IMR-90 (cell line): ENCODE data around the gene CLDN24. TPM values are rescaled to one million over a fixed set of nuclear protein-coding genes. Genes with fewer than 3 reads are reported as not detected.
A peak's percentile ranks its signal among the peaks of the same experiment; 100 is the strongest.

ENCODE experiments used
- ATAC-seq: fragments of 200-7000 bp; cut with Tn5 transposase; 2 replicates; pipeline ENCODE4 v1.9.1; 2020; ENCODE audit warnings: low read depth, mild to moderate bottlenecking, moderate library complexity
- BruUV-seq: library from RNA; stranded (reverse); fragments of 400-500 nt; replicated peaks from 2 replicates; lab custom pipeline; 2021; lab: Mats Ljungman, UMichigan
- CTCF ChIA-PET: fragments of 300-600 bp; formaldehyde crosslinking; extraction: SDS; loops from one replicate; lab custom pipeline; 2021; ENCODE audit warnings: antibody characterized with exemption; lab: Yijun Ruan, JAX
- POLR2A ChIA-PET: fragments of 300-600 bp; sonication (Branson Sonifier 250); formaldehyde crosslinking; loops from one replicate; lab custom pipeline; 2022; ENCODE audit warnings: antibody characterized with exemption; ENCODE audit not compliant: unreplicated experiment; lab: Charles Lee
- DNase-seq: peaks from one replicate; pipeline ENCODE4 v3.0.0; 2013
- H2AFZ ChIP-seq: replicated peaks from 2 replicates; pipeline ENCODE3; 2013; ENCODE audit warnings: low read length, mild to moderate bottlenecking; ENCODE audit not compliant: poor library complexity
- H2AK5ac ChIP-seq: 2 replicates; pipeline ENCODE4 v1.6.1; 2013; ENCODE audit warnings: low read depth, low read length, inconsistent platforms
- H2AK9ac ChIP-seq: replicated peaks from 2 replicates; pipeline ENCODE3; 2013; ENCODE audit warnings: mild to moderate bottlenecking, low read depth, low read length, moderate library complexity; ENCODE audit not compliant: poor library complexity
- H2BK120ac ChIP-seq: 2 replicates; pipeline ENCODE4 v1.6.1; 2013; ENCODE audit warnings: low read depth, low read length, inconsistent platforms
- H2BK15ac ChIP-seq: 3 replicates; pipeline ENCODE4 v1.6.1; 2013; ENCODE audit warnings: low read depth, low read length, inconsistent platforms
- H2BK20ac ChIP-seq: 2 replicates; pipeline ENCODE4 v1.6.1; 2013; ENCODE audit warnings: low read depth, mild to moderate bottlenecking, inconsistent platforms, low read length, moderate library complexity
- H2BK5ac ChIP-seq: 2 replicates; pipeline ENCODE4 v1.6.1; 2013; ENCODE audit warnings: mild to moderate bottlenecking, low read depth, low read length, inconsistent platforms; ENCODE audit not compliant: poor library complexity, severe bottlenecking
- H3K14ac ChIP-seq: replicated peaks from 2 replicates; pipeline ENCODE4 v1.6.1; 2013; ENCODE audit warnings: low read depth, low read length, inconsistent platforms
- H3K18ac ChIP-seq: 2 replicates; pipeline ENCODE4 v1.6.1; 2013; ENCODE audit warnings: low read depth, low read length, control low read depth
- H3K23ac ChIP-seq: 2 replicates; pipeline ENCODE4 v1.6.1; 2013; ENCODE audit warnings: low read depth, low read length, inconsistent platforms
- H3K27ac ChIP-seq: 2 replicates; pipeline ENCODE4 v1.5.1; 2013; ENCODE audit warnings: mild to moderate bottlenecking, control low read depth, low read length; ENCODE audit not compliant: insufficient read depth
- H3K27me3 ChIP-seq: 2 replicates; pipeline ENCODE4 v1.6.1; 2013; ENCODE audit warnings: low read length; ENCODE audit not compliant: control insufficient read depth, insufficient read depth
- H3K36me3 ChIP-seq: 2 replicates; pipeline ENCODE4 v1.6.1; 2013; ENCODE audit warnings: low read length, mixed read lengths; ENCODE audit not compliant: control insufficient read depth, insufficient read depth
- H3K4ac ChIP-seq: 2 replicates; pipeline ENCODE4 v1.6.1; 2013; ENCODE audit warnings: low read depth, low read length, inconsistent platforms
- H3K4me1 ChIP-seq: 2 replicates; pipeline ENCODE4 v1.6.1; 2013; ENCODE audit warnings: low read length, mixed read lengths; ENCODE audit not compliant: control insufficient read depth, insufficient read depth
- H3K4me2 ChIP-seq: 2 replicates; pipeline ENCODE4 v1.6.1; 2013; ENCODE audit warnings: low read depth, mild to moderate bottlenecking, control low read depth, low read length, moderate library complexity
- H3K4me3 ChIP-seq: 2 replicates; pipeline ENCODE4 v1.5.1; 2013; ENCODE audit warnings: low read depth, mild to moderate bottlenecking, control low read depth, low read length, moderate library complexity; ENCODE audit not compliant: insufficient read depth
- H3K56ac ChIP-seq: 2 replicates; pipeline ENCODE4 v1.6.1; 2013; ENCODE audit warnings: low read length, inconsistent platforms; ENCODE audit not compliant: insufficient read depth; ENCODE audit errors: extremely low read depth
- H3K79me1 ChIP-seq, 2 experiments: 2 replicates each; pipeline ENCODE4 v1.6.1; 2013; ENCODE audit warnings: low read length in 2 of 2, inconsistent platforms in 1 of 2, low read depth in 1 of 2
- H3K9ac ChIP-seq: 2 replicates; pipeline ENCODE4 v1.6.1; 2013; ENCODE audit warnings: low read depth, low read length, control low read depth
- H3K9me1 ChIP-seq: 2 replicates; pipeline ENCODE4 v1.6.1; 2013; ENCODE audit warnings: low read length, inconsistent platforms; ENCODE audit not compliant: insufficient read depth
- H3K9me3 ChIP-seq: 2 replicates; pipeline ENCODE4 v1.6.1; 2013; ENCODE audit warnings: low read length; ENCODE audit not compliant: control insufficient read depth, insufficient read depth
- H4K20me1 ChIP-seq: 2 replicates; pipeline ENCODE4 v1.6.1; 2013; ENCODE audit warnings: low read length, inconsistent platforms; ENCODE audit not compliant: insufficient read depth
- H4K5ac ChIP-seq: 2 replicates; pipeline ENCODE4 v1.6.1; 2013; ENCODE audit warnings: mild to moderate bottlenecking, low read depth, low read length, control low read depth
- H4K8ac ChIP-seq, 2 experiments: 2 replicates each; pipeline ENCODE4 v1.6.1; 2013; ENCODE audit warnings: low read depth in 2 of 2, low read length in 2 of 2, control low read depth in 1 of 2, inconsistent platforms in 1 of 2
- H4K91ac ChIP-seq: 2 replicates; pipeline ENCODE4 v1.6.1; 2013; ENCODE audit warnings: low read depth, low read length, inconsistent platforms; ENCODE audit not compliant: insufficient read depth
- BHLHE40 ChIP-seq: fragments of 150-350 bp; IDR thresholded peaks from 2 replicates; pipeline ENCODE4 v1.6.1; 2016; ENCODE audit warnings: mild to moderate bottlenecking, low read depth, low read length
- CEBPB ChIP-seq: IDR thresholded peaks from 2 replicates; pipeline ENCODE4 v1.6.1; 2012; ENCODE audit warnings: low read depth, low read length, improper control_type of control experiment
- CHD1 ChIP-seq: IDR thresholded peaks from 2 replicates; pipeline ENCODE4 v1.6.1; 2012; ENCODE audit warnings: low read depth, low read length, improper control_type of control experiment
- MAFK ChIP-seq: IDR thresholded peaks from 2 replicates; pipeline ENCODE4 v1.6.1; 2012; ENCODE audit warnings: low read depth, low read length, improper control_type of control experiment
- MAZ ChIP-seq: IDR thresholded peaks from 2 replicates; pipeline ENCODE4 v1.6.1; 2012; ENCODE audit warnings: low read depth, mild to moderate bottlenecking, low read length, improper control_type of control experiment, moderate library complexity, borderline replicate concordance
- NFE2L2 ChIP-seq: fragments of 150-350 bp; IDR thresholded peaks from 2 replicates; pipeline ENCODE4 v1.6.1; 2016; ENCODE audit warnings: low read depth, mild to moderate bottlenecking, low read length
- POLR2A ChIP-seq: IDR thresholded peaks from 2 replicates; pipeline ENCODE4 v1.6.1; 2012; ENCODE audit warnings: mild to moderate bottlenecking, low read depth, low read length
- RAD21 ChIP-seq: IDR thresholded peaks from 2 replicates; pipeline ENCODE4 v1.6.1; 2012; ENCODE audit warnings: low read length, improper control_type of control experiment
- RCOR1 ChIP-seq: IDR thresholded peaks from 2 replicates; pipeline ENCODE4 v1.6.1; 2012; ENCODE audit warnings: mild to moderate bottlenecking, low read length, improper control_type of control experiment; ENCODE audit not compliant: insufficient replicate concordance
- RFX5 ChIP-seq: IDR thresholded peaks from 2 replicates; pipeline ENCODE4 v1.8.0; 2012; ENCODE audit warnings: low read depth, mild to moderate bottlenecking, low read length, moderate library complexity
- SMC3 ChIP-seq: fragments of 150-350 bp; IDR thresholded peaks from 2 replicates; pipeline ENCODE4 v1.6.1; 2016; ENCODE audit warnings: low read depth, mild to moderate bottlenecking, antibody characterized with exemption, low read length, moderate library complexity
- WGBS, 2 experiments: methylation state at CpG; one replicate each; pipeline versions ENCODE4 v1.1.5 to v1.1.7; 2013; ENCODE audit warnings: missing lambda C conversion rate in 2 of 2; ENCODE audit not compliant: insufficient read length in 1 of 2; ENCODE audit errors: extremely low coverage in 2 of 2; 5-methylcytosine and 5-hydroxymethylcytosine counted together
- dilution Hi-C: fragments of 300-500 bp; cut with HindIII; formaldehyde crosslinking; loops from one replicate; pipeline ENCODE4 v1.14.3; 2018; ENCODE audit warnings: low sequenced_read_pairs; ENCODE audit not compliant: unreplicated experiment
- in situ Hi-C: fragments of 300-500 bp; cut with MboI; formaldehyde crosslinking; loops from 3 replicates; pipeline ENCODE4 v1.14.3; 2019; ENCODE audit warnings: low sequenced_read_pairs, inconsistent platforms, mixed read lengths
- intact Hi-C: fragments of 100-400 bp; cut with micrococcal nuclease; formaldehyde crosslinking; loops from 2 replicates; pipeline ENCODE4 v1.10.0; 2022
- polyA plus RNA-seq, 3 experiments: library from polyadenylated mRNA; depleted of rRNA; stranded (reverse); fragments of >200 nt; gene quantifications; 2 replicates each; pipeline ENCODE4 v1.2.3, GENCODE V29; 2012; ENCODE audit warnings: low replicate concordance in 1 of 3
- total RNA-seq: library from RNA; depleted of rRNA; stranded (reverse); fragments of >200 nt; gene quantifications from 2 replicates; pipeline ENCODE4 v1.2.3, GENCODE V29; 2012
- TF ChIP-seq, protein P1 (sequence below): fragments of 150-350 bp; IDR thresholded peaks from 2 replicates; pipeline ENCODE4 v1.6.1; 2016; ENCODE audit warnings: low read depth, mild to moderate bottlenecking, low read length, moderate library complexity, borderline replicate concordance
- TF ChIP-seq, protein P2 (sequence below): conservative IDR thresholded peaks from 2 replicates; pipeline ENCODE4 v1.5.1; 2012; ENCODE audit warnings: mild to moderate bottlenecking, low read depth, low read length, improper control_type of control experiment

The CLDN24 gene
- total and polyA plus RNA-seq, 2 of the 4 experiments (the other 2 are of a cell fraction), result not detected

DNA sequence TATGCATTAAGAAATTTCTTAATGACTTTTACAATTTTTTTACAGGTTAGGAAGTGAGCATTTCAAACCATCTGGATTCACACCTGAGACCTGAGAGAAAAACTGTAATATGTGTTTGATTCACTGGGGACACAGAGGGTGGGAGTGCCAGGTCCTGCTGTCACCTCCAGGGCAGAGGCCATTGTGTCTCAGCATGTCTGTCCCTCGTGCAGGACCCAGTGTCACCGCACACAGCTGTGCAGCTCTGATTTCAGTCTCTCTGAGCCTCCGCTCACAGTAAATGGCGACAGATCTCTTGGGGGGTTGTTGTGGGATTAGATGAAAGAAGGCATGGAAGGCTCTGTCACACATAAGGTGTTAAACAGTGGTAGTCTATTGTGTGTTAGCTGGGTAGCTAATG, 23.0 kb upstream of the CLDN24 start:
- H3K56ac ChIP-seq, result no peak overlapping the region
- H3K4ac ChIP-seq, result no peak overlapping the region; the same call in 1 of the 2 replicates
- dilution Hi-C loops (no loop called here), in situ Hi-C loops (no loop called here), intact Hi-C loops (no loop called here)
- H3K18ac ChIP-seq, result no peak overlapping the region
- no peak overlapping the region for H3K4me2 ChIP-seq
- no peak overlapping the region for H3K27ac ChIP-seq
- no TSS peak for BruUV-seq
- no peak overlapping the region for H2AFZ ChIP-seq
- H3K9ac ChIP-seq, result no peak overlapping the region
- DNase-seq (no peak), ATAC-seq (no peak)
- no peak overlapping the region for H4K5ac ChIP-seq
- H2AK5ac ChIP-seq, result no peak overlapping the region
- 0 out of 2 replicates have a peak overlapping the region, but pooled peaks have one; percentile 4 for H3K23ac ChIP-seq
- H3K4me1 ChIP-seq, result peaks cover 10% of the 10 kb centered on the region; the same call in 1 of the 2 replicates
- peak overlapping the region; percentile 43; the same call in 1 of the 3 replicates for H2BK15ac ChIP-seq
- H3K9me3 ChIP-seq, result no peaks in the 10 kb centered on the region
- H2BK5ac ChIP-seq, result no peak overlapping the region
- WGBS, 2 experiments, result 76% methylated on average over 4 of the region's 4 CpGs; no CpG with 5 or more reads in 1 of the 2 experiments
- 0 out of 2 replicates have a peak, but pooled peaks cover 5% of the 10 kb centered on the region for H3K9me1 ChIP-seq
- H3K79me1 ChIP-seq, result no peaks in the 10 kb centered on the region
- H3K36me3 ChIP-seq, result no peaks in the 10 kb centered on the region
- POLR2A ChIA-PET, result no interaction called here
- CTCF ChIA-PET, result no interaction called here
- H2BK120ac ChIP-seq, result no peak overlapping the region
- no peak overlapping the region for H2AK9ac ChIP-seq
- H3K14ac ChIP-seq, result no peak overlapping the region
- no peak overlapping the region for H3K4me3 ChIP-seq
- H4K20me1 ChIP-seq, result no peaks in the 10 kb centered on the region
- TF ChIP-seq SMC3 (no peak), NFE2L2 (no peak), CEBPB (no peak), MAFK (no peak), RFX5 (no peak), RCOR1 (no peak), POLR2A (no peak), RAD21 (no peak), BHLHE40 (no peak), CHD1 (no peak), MAZ (no peak)
- TF ChIP-seq, protein P1, sequence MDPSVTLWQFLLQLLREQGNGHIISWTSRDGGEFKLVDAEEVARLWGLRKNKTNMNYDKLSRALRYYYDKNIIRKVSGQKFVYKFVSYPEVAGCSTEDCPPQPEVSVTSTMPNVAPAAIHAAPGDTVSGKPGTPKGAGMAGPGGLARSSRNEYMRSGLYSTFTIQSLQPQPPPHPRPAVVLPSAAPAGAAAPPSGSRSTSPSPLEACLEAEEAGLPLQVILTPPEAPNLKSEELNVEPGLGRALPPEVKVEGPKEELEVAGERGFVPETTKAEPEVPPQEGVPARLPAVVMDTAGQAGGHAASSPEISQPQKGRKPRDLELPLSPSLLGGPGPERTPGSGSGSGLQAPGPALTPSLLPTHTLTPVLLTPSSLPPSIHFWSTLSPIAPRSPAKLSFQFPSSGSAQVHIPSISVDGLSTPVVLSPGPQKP, result no peak
- TF ChIP-seq, protein P2, sequence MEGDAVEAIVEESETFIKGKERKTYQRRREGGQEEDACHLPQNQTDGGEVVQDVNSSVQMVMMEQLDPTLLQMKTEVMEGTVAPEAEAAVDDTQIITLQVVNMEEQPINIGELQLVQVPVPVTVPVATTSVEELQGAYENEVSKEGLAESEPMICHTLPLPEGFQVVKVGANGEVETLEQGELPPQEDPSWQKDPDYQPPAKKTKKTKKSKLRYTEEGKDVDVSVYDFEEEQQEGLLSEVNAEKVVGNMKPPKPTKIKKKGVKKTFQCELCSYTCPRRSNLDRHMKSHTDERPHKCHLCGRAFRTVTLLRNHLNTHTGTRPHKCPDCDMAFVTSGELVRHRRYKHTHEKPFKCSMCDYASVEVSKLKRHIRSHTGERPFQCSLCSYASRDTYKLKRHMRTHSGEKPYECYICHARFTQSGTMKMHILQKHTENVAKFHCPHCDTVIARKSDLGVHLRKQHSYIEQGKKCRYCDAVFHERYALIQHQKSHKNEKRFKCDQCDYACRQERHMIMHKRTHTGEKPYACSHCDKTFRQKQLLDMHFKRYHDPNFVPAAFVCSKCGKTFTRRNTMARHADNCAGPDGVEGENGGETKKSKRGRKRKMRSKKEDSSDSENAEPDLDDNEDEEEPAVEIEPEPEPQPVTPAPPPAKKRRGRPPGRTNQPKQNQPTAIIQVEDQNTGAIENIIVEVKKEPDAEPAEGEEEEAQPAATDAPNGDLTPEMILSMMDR, result no peak
- H4K8ac ChIP-seq, result 0 out of 4 replicates have a peak overlapping the region, but pooled peaks of 1 of the 2 experiments have one; percentile 10
- no peak overlapping the region for H4K91ac ChIP-seq
- no peak overlapping the region for H2BK20ac ChIP-seq
- no peaks in the 10 kb centered on the region for H3K27me3 ChIP-seq
